ENCODE results near the gene BRD7.

GRCh38 chr16:50367777-50368409 lies 895 bp downstream of the BRD7 start:
- TF ChIP-seq, protein P1, sequence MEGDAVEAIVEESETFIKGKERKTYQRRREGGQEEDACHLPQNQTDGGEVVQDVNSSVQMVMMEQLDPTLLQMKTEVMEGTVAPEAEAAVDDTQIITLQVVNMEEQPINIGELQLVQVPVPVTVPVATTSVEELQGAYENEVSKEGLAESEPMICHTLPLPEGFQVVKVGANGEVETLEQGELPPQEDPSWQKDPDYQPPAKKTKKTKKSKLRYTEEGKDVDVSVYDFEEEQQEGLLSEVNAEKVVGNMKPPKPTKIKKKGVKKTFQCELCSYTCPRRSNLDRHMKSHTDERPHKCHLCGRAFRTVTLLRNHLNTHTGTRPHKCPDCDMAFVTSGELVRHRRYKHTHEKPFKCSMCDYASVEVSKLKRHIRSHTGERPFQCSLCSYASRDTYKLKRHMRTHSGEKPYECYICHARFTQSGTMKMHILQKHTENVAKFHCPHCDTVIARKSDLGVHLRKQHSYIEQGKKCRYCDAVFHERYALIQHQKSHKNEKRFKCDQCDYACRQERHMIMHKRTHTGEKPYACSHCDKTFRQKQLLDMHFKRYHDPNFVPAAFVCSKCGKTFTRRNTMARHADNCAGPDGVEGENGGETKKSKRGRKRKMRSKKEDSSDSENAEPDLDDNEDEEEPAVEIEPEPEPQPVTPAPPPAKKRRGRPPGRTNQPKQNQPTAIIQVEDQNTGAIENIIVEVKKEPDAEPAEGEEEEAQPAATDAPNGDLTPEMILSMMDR (IDR thresholded peaks at IDR 0.05 in 4 of 5, conservative IDR thresholded peaks at IDR 0.05 in 1 of 5): no peak
- TF ChIP-seq POLR2A (IDR thresholded peaks at IDR 0.05): no peak

Measured in gastrocnemius medialis (tissue), 4 donors.